GM12873 (cell line): Measurements from ENCODE around the gene PHC2.

Experiments
- CTCF ChIP-seq: IDR thresholded peaks from 2 replicates; pipeline ENCODE4 v1.5.1; 2012; ENCODE audit warnings: low read depth, mild to moderate bottlenecking, moderate library complexity, low read length, control low read depth; ENCODE audit not compliant: insufficient read depth; ENCODE audit errors: missing control alignments

The PHC2 gene

GRCh38 chr1:33418811-33419210, 12.1 kb downstream of the PHC2 start:
- TF ChIP-seq CTCF: no peak

- no peak for TF ChIP-seq CTCF
Observed at GRCh38 chr1:33414879-33415278, 16.0 kb downstream of the PHC2 start.

GRCh38 chr1:33410091-33410701, 20.7 kb downstream of the PHC2 start:
- no peak for TF ChIP-seq CTCF

GRCh38 chr1:33408093-33408436, 22.8 kb downstream of the PHC2 start:
- no peak for TF ChIP-seq CTCF

GRCh38 chr1:33407352-33408092, 23.4 kb downstream of the PHC2 start:
- no peak for TF ChIP-seq CTCF

- TF ChIP-seq CTCF: no peak
Observed at GRCh38 chr1:33402206-33402605, 28.7 kb downstream of the PHC2 start.

- TF ChIP-seq CTCF: no peak
Observed at GRCh38 chr1:33401471-33401870, 29.4 kb downstream of the PHC2 start.
